MCF 10A (cell line): ENCODE data around the gene KCNAB1. TPM values are rescaled to one million over a fixed set of nuclear protein-coding genes. Genes with fewer than 3 reads are reported as not detected.

Experiments used
- BruUV-seq: library from RNA; stranded (reverse); fragments of 400-500 nt; replicated peaks from 2 replicates; lab custom pipeline; 2021; lab: Mats Ljungman, UMichigan
- CTCF ChIA-PET: fragments of 300-600 bp; sonication (Branson Sonifier 250); formaldehyde crosslinking; extraction: SDS; loops from one replicate; lab custom pipeline; 2021; ENCODE audit warnings: antibody characterized with exemption, inconsistent platforms; lab: Yijun Ruan, JAX
- POLR2A ChIA-PET: fragments of 300-600, 350-650 bp; sonication (Branson Sonifier 250); formaldehyde crosslinking; extraction: SDS; loops from one replicate; lab custom pipeline; 2020; ENCODE audit warnings: antibody characterized with exemption, inconsistent platforms; lab: Yijun Ruan, JAX
- DNase-seq: peaks from one replicate; pipeline ENCODE4 v3.0.0-alpha.2; 2018; ENCODE audit not compliant: unreplicated experiment
- H3K27ac Mint-ChIP-seq: one replicate; pipeline ENCODE4 v1.8.0; 2022; ENCODE audit warnings: mild to moderate bottlenecking, low read depth, mixed read lengths; ENCODE audit not compliant: unreplicated experiment
- H3K27me3 Mint-ChIP-seq: one replicate; pipeline ENCODE4 v1.8.0; 2022; ENCODE audit warnings: mixed read lengths; ENCODE audit not compliant: insufficient read depth, unreplicated experiment
- H3K36me3 Mint-ChIP-seq: one replicate; pipeline ENCODE4 v1.8.0; 2022; ENCODE audit warnings: mild to moderate bottlenecking, moderate library complexity, mixed read lengths; ENCODE audit not compliant: insufficient read depth, unreplicated experiment
- H3K4me1 Mint-ChIP-seq: one replicate; pipeline ENCODE4 v1.8.0; 2022; ENCODE audit warnings: mixed read lengths; ENCODE audit not compliant: insufficient read depth, unreplicated experiment
- H3K4me3 Mint-ChIP-seq: one replicate; pipeline ENCODE4 v1.8.0; 2022; ENCODE audit warnings: mild to moderate bottlenecking, moderate library complexity, mixed read lengths; ENCODE audit not compliant: unreplicated experiment
- H3K9me3 Mint-ChIP-seq: one replicate; pipeline ENCODE4 v1.8.0; 2022; ENCODE audit warnings: mixed read lengths; ENCODE audit not compliant: unreplicated experiment
- CTCF ChIP-seq: fragments of 200-600 bp; IDR thresholded peaks from one replicate; pipeline ENCODE4 v1.8.0; 2022; ENCODE audit warnings: antibody characterized with exemption, mild to moderate bottlenecking; ENCODE audit not compliant: unreplicated experiment
- intact Hi-C: fragments of 100-400 bp; cut with micrococcal nuclease; formaldehyde crosslinking; loops from 2 replicates; pipeline ENCODE4 v1.14.1; 2022
- total RNA-seq: library from RNA; stranded (reverse); gene quantifications from 2 replicates; pipeline ENCODE4 v1.2.3, GENCODE V29; 2022

The KCNAB1 gene
- total RNA-seq, 1 experiment from 2014 or later = 0.44 TPM

- H3K4me1 Mint-ChIP-seq = no peaks in the 10 kb centered on the region
- TF ChIP-seq CTCF = no peak
- intact Hi-C loops = loop anchor here (5.0 to 10.0 kb wide), 3 partner anchors 69 to 339 kb away; no protein-coding TSS in a partner anchor
- peaks cover 72% of the 10 kb centered on the region for H3K27me3 Mint-ChIP-seq
- no peaks in the 10 kb centered on the region for H3K36me3 Mint-ChIP-seq
- ChIA-PET POLR2A (no interaction called here), CTCF (interaction anchor here (0.6 to 3.6 kb wide), 8 partner anchors 10 to 753 kb away, joined by 3 to 38 read pairs (median 3); no protein-coding TSS in a partner anchor)
- H3K9me3 Mint-ChIP-seq = no peaks in the 10 kb centered on the region
- no peak overlapping the region for H3K27ac Mint-ChIP-seq
- DNase-seq = no peak
- no peak overlapping the region for H3K4me3 Mint-ChIP-seq
- BruUV-seq = no TSS peak
Observed at GRCh38 chr3:156383441-156384025, 263.2 kb downstream of the KCNAB1 start.

GRCh38 chr3:156388497-156389448 is 268.4 kb downstream of the KCNAB1 start:
- intact Hi-C loops = loop anchor here (10.0 kb wide), 1 partner anchor 344 kb away; no protein-coding TSS in a partner anchor
- no peaks in the 10 kb centered on the region for H3K36me3 Mint-ChIP-seq
- H3K4me1 Mint-ChIP-seq = no peaks in the 10 kb centered on the region
- H3K27me3 Mint-ChIP-seq = peaks cover 97% of the 10 kb centered on the region
- no peak overlapping the region for H3K4me3 Mint-ChIP-seq
- ChIA-PET POLR2A (no interaction called here), CTCF (interaction anchor here (0.6 to 1.3 kb wide), 2 partner anchors 54 to 121 kb away, joined by 3 to 5 read pairs; no protein-coding TSS in a partner anchor)
- TF ChIP-seq CTCF = no peak
- H3K9me3 Mint-ChIP-seq = no peaks in the 10 kb centered on the region
- H3K27ac Mint-ChIP-seq = no peak overlapping the region
- BruUV-seq = no TSS peak
- no peak for DNase-seq

GRCh38 chr3:156389449-156389950 is 269.1 kb downstream of the KCNAB1 start:
- ChIA-PET POLR2A (no interaction called here), CTCF (interaction anchor here (1.3 kb wide), 1 partner anchor 121 kb away, joined by 5 read pairs; no protein-coding TSS in a partner anchor)
- intact Hi-C loops = loop anchor here (10.0 kb wide), 1 partner anchor 345 kb away; no protein-coding TSS in a partner anchor
- H3K9me3 Mint-ChIP-seq = no peaks in the 10 kb centered on the region
- DNase-seq = no peak
- no TSS peak for BruUV-seq
- H3K4me1 Mint-ChIP-seq = no peaks in the 10 kb centered on the region
- H3K4me3 Mint-ChIP-seq = no peak overlapping the region
- peaks cover 91% of the 10 kb centered on the region for H3K27me3 Mint-ChIP-seq
- no peak for TF ChIP-seq CTCF
- no peaks in the 10 kb centered on the region for H3K36me3 Mint-ChIP-seq
- no peak overlapping the region for H3K27ac Mint-ChIP-seq
